Fibroblast of the aortic adventitia (primary cell): Measurements from ENCODE around the gene PSMA8. TPM values are rescaled to one million over a fixed set of nuclear protein-coding genes. Genes with fewer than 3 reads are reported as not detected.

Source experiments
- DNase-seq: peaks from one replicate; pipeline ENCODE4 v3.0.0-alpha.2; 2010; ENCODE audit warnings: low read depth
- H3K4me3 ChIP-seq: 2 replicates; pipeline ENCODE4 v1.5.1; 2011; ENCODE audit warnings: low read depth, mild to moderate bottlenecking, control low read depth, low read length, moderate library complexity
- total RNA-seq: library from RNA; depleted of rRNA; stranded (reverse); fragments of >200 nt; gene quantifications from 2 replicates; pipeline ENCODE4 v1.2.3, GENCODE V29; 2012; ENCODE audit warnings: low replicate concordance
- TF ChIP-seq, protein P1 (sequence below): IDR thresholded peaks from 2 replicates; pipeline ENCODE4 v1.5.1; 2011; ENCODE audit warnings: mild to moderate bottlenecking, low read length, control low read depth, inconsistent platforms; ENCODE audit not compliant: insufficient read depth

The PSMA8 gene
- not detected in 2 replicates for total RNA-seq

DNA sequence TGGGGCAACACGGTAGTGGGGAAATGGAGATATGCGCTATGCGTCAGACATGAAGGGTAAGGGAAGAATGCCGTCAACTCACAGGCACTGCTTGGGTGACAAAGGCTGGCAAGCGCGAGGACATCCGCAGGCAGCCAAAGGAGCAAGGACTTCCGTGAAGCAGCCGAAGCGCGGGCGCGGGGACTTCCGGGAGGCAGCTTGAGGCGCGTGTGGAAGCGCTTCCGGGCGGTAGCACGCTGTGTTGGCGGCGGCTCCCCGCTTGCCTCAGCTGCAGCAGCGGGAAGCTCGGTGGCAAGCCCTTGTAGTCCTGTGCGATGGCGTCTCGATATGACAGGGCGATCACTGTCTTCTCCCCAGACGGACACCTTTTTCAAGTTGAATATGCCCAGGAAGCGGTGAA, at the start of gene PSMA8:
PSMA8 (plus strand) TSS at position 218 of the 400 bp plus-strand sequence; CDS start at position 315, 97 bp downstream.
- DNase-seq: no peak
- TF ChIP-seq, protein P1, sequence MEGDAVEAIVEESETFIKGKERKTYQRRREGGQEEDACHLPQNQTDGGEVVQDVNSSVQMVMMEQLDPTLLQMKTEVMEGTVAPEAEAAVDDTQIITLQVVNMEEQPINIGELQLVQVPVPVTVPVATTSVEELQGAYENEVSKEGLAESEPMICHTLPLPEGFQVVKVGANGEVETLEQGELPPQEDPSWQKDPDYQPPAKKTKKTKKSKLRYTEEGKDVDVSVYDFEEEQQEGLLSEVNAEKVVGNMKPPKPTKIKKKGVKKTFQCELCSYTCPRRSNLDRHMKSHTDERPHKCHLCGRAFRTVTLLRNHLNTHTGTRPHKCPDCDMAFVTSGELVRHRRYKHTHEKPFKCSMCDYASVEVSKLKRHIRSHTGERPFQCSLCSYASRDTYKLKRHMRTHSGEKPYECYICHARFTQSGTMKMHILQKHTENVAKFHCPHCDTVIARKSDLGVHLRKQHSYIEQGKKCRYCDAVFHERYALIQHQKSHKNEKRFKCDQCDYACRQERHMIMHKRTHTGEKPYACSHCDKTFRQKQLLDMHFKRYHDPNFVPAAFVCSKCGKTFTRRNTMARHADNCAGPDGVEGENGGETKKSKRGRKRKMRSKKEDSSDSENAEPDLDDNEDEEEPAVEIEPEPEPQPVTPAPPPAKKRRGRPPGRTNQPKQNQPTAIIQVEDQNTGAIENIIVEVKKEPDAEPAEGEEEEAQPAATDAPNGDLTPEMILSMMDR: no peak
- H3K4me3 ChIP-seq: peak within 1 kb of the TSS; percentile 42

DNA sequence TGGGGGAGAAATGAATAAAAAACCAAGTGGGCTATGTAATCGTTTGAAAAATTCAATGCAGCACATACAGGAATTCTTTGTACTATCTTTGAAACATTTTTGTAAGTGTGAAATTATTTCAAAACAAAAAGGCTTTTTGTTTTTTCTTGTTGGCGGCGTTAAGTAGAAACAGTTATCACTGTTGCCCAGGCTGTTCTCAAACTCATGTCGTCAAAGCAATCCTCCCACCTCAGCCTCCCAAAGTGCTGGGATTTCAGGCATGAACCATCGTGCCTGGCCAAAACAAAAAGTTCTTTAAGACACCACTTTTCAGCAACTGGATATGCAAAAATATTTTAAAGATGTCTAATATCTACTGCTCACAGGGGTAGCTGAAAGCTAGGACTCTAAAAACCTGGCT, 48.6 kb upstream of the PSMA8 start:
- no peak overlapping the region for H3K4me3 ChIP-seq
- TF ChIP-seq, protein P1: no peak
- no peak for DNase-seq

- H3K4me3 ChIP-seq: no peak overlapping the region
- no peak for DNase-seq
- TF ChIP-seq, protein P1: no peak
Measured at GRCh38 chr18:26086959-26087358, 46.7 kb upstream of the PSMA8 start.

DNA sequence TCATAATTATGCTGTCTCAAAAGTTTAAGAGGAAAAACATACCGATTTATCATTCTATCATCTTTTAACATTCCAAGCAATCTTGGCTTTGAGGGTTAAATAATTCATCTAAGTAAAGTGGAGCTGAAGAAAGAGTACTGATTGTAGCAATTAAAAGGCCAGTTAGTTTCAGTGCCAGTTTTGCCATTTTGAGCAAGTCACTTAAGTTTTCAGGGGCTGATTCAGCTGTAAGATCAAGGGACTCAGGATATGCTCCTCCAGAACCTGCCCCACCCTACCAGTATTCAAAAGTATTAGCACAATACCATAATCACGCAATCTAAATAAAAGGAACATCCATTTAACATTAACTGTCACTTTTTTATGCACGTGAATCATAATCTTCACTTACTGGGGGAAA, 45.2 kb upstream of the PSMA8 start:
- peak; percentile 21 for DNase-seq
- TF ChIP-seq, protein P1: no peak
- peak overlapping the region; percentile 89 for H3K4me3 ChIP-seq

GRCh38 chr18:26089293-26090129, 44.2 kb upstream of the PSMA8 start:
- peak; percentile 48 for DNase-seq
- peak overlapping the region; percentile 89 for H3K4me3 ChIP-seq
- TF ChIP-seq, protein P1: no peak

DNA sequence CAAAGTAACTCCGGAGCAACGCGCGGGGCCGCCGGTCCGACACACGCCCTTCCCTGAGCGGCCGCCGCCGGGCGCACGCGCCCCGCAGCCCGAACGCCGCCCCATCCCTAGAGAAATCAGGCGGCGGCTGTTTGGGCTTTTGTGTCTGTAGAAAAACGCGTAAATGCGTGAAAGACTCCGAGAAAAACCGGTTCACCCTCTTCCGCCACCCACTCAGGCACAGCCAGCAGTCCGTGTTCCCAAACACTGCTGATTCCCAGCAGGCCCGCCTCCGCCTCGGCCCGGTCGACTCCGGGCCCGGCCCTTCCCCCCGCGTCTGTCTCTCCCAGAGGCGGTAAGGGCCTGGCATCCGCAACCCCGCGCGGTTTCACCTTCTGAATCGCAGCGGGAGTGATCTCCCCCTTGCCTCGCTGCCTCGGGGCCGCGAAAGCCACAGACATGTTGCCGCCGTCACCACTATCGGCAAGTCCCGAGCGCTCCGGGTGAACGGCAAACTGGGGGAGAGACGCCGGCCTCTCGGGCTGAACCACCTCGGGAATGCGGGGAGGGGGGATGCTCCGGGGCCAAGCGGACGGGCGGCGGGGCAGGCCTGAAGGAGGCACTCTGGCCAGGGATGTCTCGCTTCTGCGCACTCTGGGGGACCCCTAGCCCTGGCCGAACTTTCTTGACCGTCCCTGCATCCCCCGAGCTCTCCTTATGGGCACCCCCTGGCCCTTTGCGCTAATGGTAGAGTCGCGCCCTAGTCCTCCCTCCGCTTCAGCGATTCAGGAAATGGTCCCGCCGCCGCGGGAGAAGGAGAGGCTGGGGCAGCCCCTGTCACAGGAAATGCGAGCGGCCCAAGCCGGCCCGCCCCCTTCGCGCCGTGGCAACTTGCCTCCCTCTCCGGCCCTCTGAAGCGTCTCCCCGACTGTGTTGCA, 43.3 kb upstream of the PSMA8 start, which contains the start of gene SS18:
SS18 (minus strand) TSS at position 484 of the 917 bp plus-strand sequence; CDS start at position 440, 44 bp downstream.
- TF ChIP-seq, protein P1: no peak
- DNase-seq: peak; percentile 93
- peak within 1 kb of the TSS; percentile 89 for H3K4me3 ChIP-seq
